Measurements from ENCODE around the gene AOAH.

DNA sequence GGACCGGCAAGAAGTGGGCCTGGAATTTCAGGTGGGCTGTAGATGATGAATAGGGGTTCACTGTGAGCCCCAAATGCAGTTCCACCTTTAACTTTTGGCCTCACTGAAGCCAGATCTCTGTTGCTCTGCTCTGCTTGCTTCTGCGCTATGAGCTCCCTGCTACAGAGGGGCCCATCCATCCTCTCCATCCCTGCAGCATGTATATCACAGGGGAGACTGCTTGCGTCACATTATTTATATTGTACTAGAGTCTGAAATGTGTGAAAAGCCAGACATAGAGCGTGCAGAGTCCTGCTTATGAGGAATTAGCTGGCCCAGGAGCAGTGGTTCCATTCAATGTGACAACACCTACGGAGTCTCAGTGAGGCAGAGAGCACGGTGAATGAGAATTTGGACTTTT lies 69.9 kb downstream of the AOAH start:
- no peak for TF ChIP-seq TAF1 (IDR thresholded peaks at IDR 0.05; ENCODE audit: low read depth)
- TF ChIP-seq, protein P1, sequence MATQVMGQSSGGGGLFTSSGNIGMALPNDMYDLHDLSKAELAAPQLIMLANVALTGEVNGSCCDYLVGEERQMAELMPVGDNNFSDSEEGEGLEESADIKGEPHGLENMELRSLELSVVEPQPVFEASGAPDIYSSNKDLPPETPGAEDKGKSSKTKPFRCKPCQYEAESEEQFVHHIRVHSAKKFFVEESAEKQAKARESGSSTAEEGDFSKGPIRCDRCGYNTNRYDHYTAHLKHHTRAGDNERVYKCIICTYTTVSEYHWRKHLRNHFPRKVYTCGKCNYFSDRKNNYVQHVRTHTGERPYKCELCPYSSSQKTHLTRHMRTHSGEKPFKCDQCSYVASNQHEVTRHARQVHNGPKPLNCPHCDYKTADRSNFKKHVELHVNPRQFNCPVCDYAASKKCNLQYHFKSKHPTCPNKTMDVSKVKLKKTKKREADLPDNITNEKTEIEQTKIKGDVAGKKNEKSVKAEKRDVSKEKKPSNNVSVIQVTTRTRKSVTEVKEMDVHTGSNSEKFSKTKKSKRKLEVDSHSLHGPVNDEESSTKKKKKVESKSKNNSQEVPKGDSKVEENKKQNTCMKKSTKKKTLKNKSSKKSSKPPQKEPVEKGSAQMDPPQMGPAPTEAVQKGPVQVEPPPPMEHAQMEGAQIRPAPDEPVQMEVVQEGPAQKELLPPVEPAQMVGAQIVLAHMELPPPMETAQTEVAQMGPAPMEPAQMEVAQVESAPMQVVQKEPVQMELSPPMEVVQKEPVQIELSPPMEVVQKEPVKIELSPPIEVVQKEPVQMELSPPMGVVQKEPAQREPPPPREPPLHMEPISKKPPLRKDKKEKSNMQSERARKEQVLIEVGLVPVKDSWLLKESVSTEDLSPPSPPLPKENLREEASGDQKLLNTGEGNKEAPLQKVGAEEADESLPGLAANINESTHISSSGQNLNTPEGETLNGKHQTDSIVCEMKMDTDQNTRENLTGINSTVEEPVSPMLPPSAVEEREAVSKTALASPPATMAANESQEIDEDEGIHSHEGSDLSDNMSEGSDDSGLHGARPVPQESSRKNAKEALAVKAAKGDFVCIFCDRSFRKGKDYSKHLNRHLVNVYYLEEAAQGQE (IDR thresholded peaks at IDR 0.05; ENCODE audit: low read depth) = no peak
- no peak for TF ChIP-seq TCF12 (IDR thresholded peaks at IDR 0.05; ENCODE audit: low read depth)
- TF ChIP-seq CREB1 (IDR thresholded peaks at IDR 0.05; ENCODE audit: low read depth) = no peak
- no peak for TF ChIP-seq RAD21 (IDR thresholded peaks at IDR 0.05; ENCODE audit: low read depth)
- no peak for TF ChIP-seq NFIC (IDR thresholded peaks at IDR 0.05)
- no peak for TF ChIP-seq EP300 (IDR thresholded peaks at IDR 0.05; ENCODE audit: borderline replicate concordance)
- TF ChIP-seq YY1 (IDR thresholded peaks at IDR 0.05; ENCODE audit: low read depth) = no peak
- TF ChIP-seq CEBPB (IDR thresholded peaks at IDR 0.05) = no peak

Measured in Ishikawa (cell line).